ENCODE data around the gene ANO10.

The ANO10 gene

GRCh38 chr3:43388175-43388574 lies 233.6 kb downstream of the ANO10 start:
- ChIA-PET CTCF (interaction anchor here (0.8 to 1.5 kb wide), 4 partner anchors 8 to 12 kb away, joined by 3 to 6 read pairs (median 3); no protein-coding TSS in a partner anchor), POLR2A (no interaction called here)
- DNase-seq (ENCODE audit: low read depth, low spot score), result no peak
- no peak overlapping the region for H3K4me3 ChIP-seq (ENCODE audit: low read depth, low read length)
- no peak for TF ChIP-seq CTCF (IDR thresholded peaks at IDR 0.05; ENCODE audit: insufficient read depth, low read length, missing control alignments)

GRCh38 chr3:43379343-43379742 lies 242.5 kb downstream of the ANO10 start:
- CTCF ChIA-PET, result interaction anchor here (0.5 to 1.2 kb wide), 2 partner anchors 10 to 417 kb away, joined by 3 read pairs; no protein-coding TSS in a partner anchor
- no peak overlapping the region for H3K4me3 ChIP-seq (ENCODE audit: low read depth, low read length)
- POLR2A ChIA-PET, result interaction anchor here (0.6 kb wide), 1 partner anchor 84 kb away, joined by 3 read pairs; no protein-coding TSS in a partner anchor
- DNase-seq (ENCODE audit: low read depth, low spot score), result peak; percentile 47
- no peak for TF ChIP-seq CTCF (IDR thresholded peaks at IDR 0.05; ENCODE audit: insufficient read depth, low read length, missing control alignments)

- ChIA-PET CTCF (interaction anchor here (0.5 to 1.4 kb wide), 7 partner anchors 9 to 416 kb away, joined by 3 to 4 read pairs (median 3); no protein-coding TSS in a partner anchor), POLR2A (no interaction called here)
- TF ChIP-seq CTCF (IDR thresholded peaks at IDR 0.05; ENCODE audit: insufficient read depth, low read length, missing control alignments), result peak; percentile 60
- H3K4me3 ChIP-seq (ENCODE audit: low read depth, low read length), result no peak overlapping the region
- DNase-seq (ENCODE audit: low read depth, low spot score), result no peak
Measured at GRCh38 chr3:43378066-43378935, 243.5 kb downstream of the ANO10 start.

GRCh38 chr3:43373560-43373928 lies 248.3 kb downstream of the ANO10 start:
- no peak overlapping the region for H3K4me3 ChIP-seq (ENCODE audit: low read depth, low read length)
- no peak for DNase-seq (ENCODE audit: low read depth, low spot score)
- TF ChIP-seq CTCF (IDR thresholded peaks at IDR 0.05; ENCODE audit: insufficient read depth, low read length, missing control alignments), result no peak
- ChIA-PET CTCF (no interaction called here), POLR2A (no interaction called here)

GRCh38 chr3:43372809-43373559 lies 248.8 kb downstream of the ANO10 start:
- ChIA-PET POLR2A (no interaction called here), CTCF (no interaction called here)
- DNase-seq (ENCODE audit: low read depth, low spot score), result no peak
- no peak overlapping the region for H3K4me3 ChIP-seq (ENCODE audit: low read depth, low read length)
- TF ChIP-seq CTCF (IDR thresholded peaks at IDR 0.05; ENCODE audit: insufficient read depth, low read length, missing control alignments), result no peak

Data from AG04449 (cell line).